HCT116 (cell line): Measurements from ENCODE around the gene ZNF3. TPM values are rescaled to one million over a fixed set of nuclear protein-coding genes. Genes with fewer than 3 reads are reported as not detected.

ENCODE experiments used
- ATAC-seq: fragments of 200-7000 bp; cut with Tn5 transposase; 2 replicates; pipeline ENCODE4 v1.9.1; 2020; ENCODE audit warnings: mild to moderate bottlenecking, moderate library complexity
- BruUV-seq: library from RNA; stranded (reverse); fragments of 400-500 nt; replicated peaks from 2 replicates; lab custom pipeline; 2021; lab: Mats Ljungman, UMichigan
- CTCF ChIA-PET: fragments of 300-600 bp; sonication (Branson Sonifier 250); formaldehyde crosslinking; loops from one replicate; lab custom pipeline; 2021; ENCODE audit warnings: antibody characterized with exemption; lab: Charles Lee
- POLR2A ChIA-PET: fragments of 300-600, 350-600 bp; sonication (Branson Sonifier 250); formaldehyde crosslinking; loops from one replicate; lab custom pipeline; 2021; ENCODE audit warnings: antibody characterized with exemption; lab: Charles Lee
- RAD21 ChIA-PET, 2 experiments: fragments of 300-600 bp; sonication (Branson Sonifier 250); formaldehyde crosslinking; loops; one replicate each; lab custom pipeline; 2023; ENCODE audit warnings: low total read pairs in 2 of 2; ENCODE audit not compliant: uncharacterized antibody in 2 of 2, unreplicated experiment in 2 of 2, low non-redundant PET in 1 of 2; lab: Charles Lee
- DNase-seq: peaks from one replicate; pipeline ENCODE4 v3.0.0-alpha.2; 2010; ENCODE audit warnings: low read depth, low spot score
- H2AFZ ChIP-seq: fragments of 200-600 bp; shearing (Covaris generic), sonication (generic); 2 replicates; pipeline ENCODE4 v1.6.1; 2017; ENCODE audit warnings: low read depth, mixed run types, mixed read lengths, antibody characterized with exemption, low read length; ENCODE audit not compliant: poor library complexity, severe bottlenecking
- H3K27ac ChIP-seq: 2 replicates; pipeline ENCODE4 v1.5.1; 2012; ENCODE audit warnings: low read depth, low read length
- H3K27me3 ChIP-seq: fragments of 200-600 bp; sonication (generic); 2 replicates; pipeline ENCODE4 v1.6.1; 2016; ENCODE audit warnings: mixed run types, low read length, mixed read lengths; ENCODE audit not compliant: insufficient read depth
- H3K36me3 ChIP-seq, 2 experiments: fragments of 200-500 bp in 1 of 2; fragments of 200-600 bp in 1 of 2; sonication (Bioruptor generic) in 1 of 2; sonication (generic) in 1 of 2; 2 replicates each; pipeline versions ENCODE4 v1.5.1 to v1.6.1; 2014 to 2016; ENCODE audit warnings: low read length in 2 of 2, inconsistent platforms in 1 of 2, mixed read lengths in 1 of 2, mixed run types in 1 of 2; ENCODE audit not compliant: insufficient read depth in 2 of 2, control insufficient read depth in 1 of 2
- H3K4me1 ChIP-seq, 2 experiments: fragments of 200-600 bp in 1 of 2; sonication (generic) in 1 of 2; 2 replicates each; pipeline versions ENCODE4 v1.5.1 to v1.6.1; 2012 to 2017; ENCODE audit warnings: low read length in 2 of 2, inconsistent platforms in 1 of 2, mild to moderate bottlenecking in 1 of 2, mixed read lengths in 1 of 2, mixed run types in 1 of 2, moderate library complexity in 1 of 2; ENCODE audit not compliant: insufficient read depth in 2 of 2, control insufficient read depth in 1 of 2
- H3K4me2 ChIP-seq: fragments of 200-600 bp; sonication (generic); 2 replicates; pipeline ENCODE4 v1.6.1; 2017; ENCODE audit warnings: mixed run types, low read length, mixed read lengths
- H3K4me3 ChIP-seq, 2 experiments: fragments of 200-600 bp in 1 of 2; sonication (generic) in 1 of 2; replicated peaks in 1 of 2; 2 replicates each; pipeline ENCODE4 v1.5.1; 2011 to 2016; ENCODE audit warnings: low read length in 2 of 2, control low read depth in 1 of 2, low read depth in 1 of 2, mild to moderate bottlenecking in 1 of 2, mixed read lengths in 1 of 2, mixed run types in 1 of 2
- H3K79me2 ChIP-seq: fragments of 200-600 bp; sonication (generic); 2 replicates; pipeline ENCODE4 v1.6.1; 2017; ENCODE audit warnings: mild to moderate bottlenecking, mixed run types, low read length, moderate library complexity, mixed read lengths; ENCODE audit not compliant: insufficient read depth
- H3K9ac ChIP-seq: fragments of 200-600 bp; sonication (generic); 2 replicates; pipeline ENCODE4 v1.6.1; 2016; ENCODE audit warnings: low read length, mixed read lengths
- H3K9me2 ChIP-seq: fragments of 200-600 bp; sonication (generic), shearing (Covaris generic); 2 replicates; pipeline ENCODE4 v1.6.1; 2017; ENCODE audit warnings: mixed run types, mild to moderate bottlenecking, moderate library complexity; ENCODE audit not compliant: insufficient read depth
- H3K9me3 ChIP-seq, 2 experiments: fragments of 200-500 bp in 1 of 2; fragments of 200-600 bp in 1 of 2; sonication (Bioruptor generic) in 1 of 2; sonication (generic) in 1 of 2; 2 replicates each; pipeline ENCODE4 v1.6.1; 2014 to 2017; ENCODE audit warnings: low read length in 2 of 2, mixed read lengths in 2 of 2, inconsistent platforms in 1 of 2, low read depth in 1 of 2, mild to moderate bottlenecking in 1 of 2, mixed run types in 1 of 2, moderate library complexity in 1 of 2; ENCODE audit not compliant: control insufficient read depth in 1 of 2, insufficient read depth in 1 of 2
- H4K20me1 ChIP-seq: fragments of 200-600 bp; sonication (generic), shearing (Covaris generic); 2 replicates; pipeline ENCODE4 v1.6.1; 2017; ENCODE audit warnings: mixed run types, mild to moderate bottlenecking, moderate library complexity; ENCODE audit not compliant: insufficient read depth
- ATF3 ChIP-seq: IDR thresholded peaks from 2 replicates; pipeline ENCODE4 v1.6.1; 2012
- CBX3 ChIP-seq: IDR thresholded peaks from 2 replicates; pipeline ENCODE4 v1.6.1; 2012; ENCODE audit warnings: low read depth
- CTCF ChIP-seq, 3 experiments: fragments of 200-600 bp in 1 of 3; sonication (generic) in 1 of 3; IDR thresholded peaks in 2 of 3; conservative IDR thresholded peaks in 1 of 3; 2 replicates each; pipeline ENCODE4 v1.5.1; 2012 to 2017; ENCODE audit warnings: low read depth in 2 of 3, low read length in 2 of 3, antibody characterized with exemption in 1 of 3, borderline replicate concordance in 1 of 3, control low read depth in 1 of 3, mild to moderate bottlenecking in 1 of 3, mixed read lengths in 1 of 3, mixed run types in 1 of 3, moderate library complexity in 1 of 3; ENCODE audit not compliant: insufficient read depth in 1 of 3
- EGR1 ChIP-seq: IDR thresholded peaks from 2 replicates; pipeline ENCODE4 v1.6.1; 2012; ENCODE audit warnings: low read depth
- ELF1 ChIP-seq: IDR thresholded peaks from 2 replicates; pipeline ENCODE4 v1.6.1; 2012; ENCODE audit warnings: low read depth, borderline replicate concordance
- EZH2 ChIP-seq: fragments of 200-600 bp; sonication (generic); IDR thresholded peaks from 2 replicates; pipeline ENCODE4 v1.6.1; 2017; ENCODE audit warnings: antibody characterized with exemption, mixed run types
- FOSL1 ChIP-seq: IDR thresholded peaks from 2 replicates; pipeline ENCODE4 v1.6.1; 2012; ENCODE audit warnings: low read depth
- POLR2AphosphoS5 ChIP-seq: IDR thresholded peaks from 2 replicates; pipeline ENCODE4 v1.6.1; 2011; ENCODE audit warnings: mild to moderate bottlenecking, low read depth, low read length, moderate library complexity
- REST ChIP-seq: IDR thresholded peaks from 2 replicates; pipeline ENCODE4 v1.6.1; 2012; ENCODE audit warnings: low read depth
- SP1 ChIP-seq: IDR thresholded peaks from 2 replicates; pipeline ENCODE4 v1.6.1; 2012; ENCODE audit warnings: low read depth
- SRF ChIP-seq: IDR thresholded peaks from 2 replicates; pipeline ENCODE4 v1.6.1; 2012; ENCODE audit warnings: low read depth
- ZBTB33 ChIP-seq: IDR thresholded peaks from 2 replicates; pipeline ENCODE4 v1.6.1; 2011; ENCODE audit warnings: mild to moderate bottlenecking, low read length, moderate library complexity; ENCODE audit not compliant: insufficient replicate concordance; ENCODE audit errors: extremely low read depth
- ZFX ChIP-seq: fragments of 450-650 bp; IDR thresholded peaks from 2 replicates; pipeline ENCODE4 v1.6.1; 2017
- intact Hi-C: fragments of 100-400 bp; cut with micrococcal nuclease; formaldehyde crosslinking; loops from 2 replicates; pipeline ENCODE4 v1.10.0; 2022
- total RNA-seq: library from RNA; stranded (reverse); gene quantifications from one replicate; pipeline ENCODE4 v1.2.1, GENCODE V29; 2021; ENCODE audit not compliant: unreplicated experiment

Gene ZNF3
- total RNA-seq, 1 experiment from 2014 or later = 28.2 TPM

DNA sequence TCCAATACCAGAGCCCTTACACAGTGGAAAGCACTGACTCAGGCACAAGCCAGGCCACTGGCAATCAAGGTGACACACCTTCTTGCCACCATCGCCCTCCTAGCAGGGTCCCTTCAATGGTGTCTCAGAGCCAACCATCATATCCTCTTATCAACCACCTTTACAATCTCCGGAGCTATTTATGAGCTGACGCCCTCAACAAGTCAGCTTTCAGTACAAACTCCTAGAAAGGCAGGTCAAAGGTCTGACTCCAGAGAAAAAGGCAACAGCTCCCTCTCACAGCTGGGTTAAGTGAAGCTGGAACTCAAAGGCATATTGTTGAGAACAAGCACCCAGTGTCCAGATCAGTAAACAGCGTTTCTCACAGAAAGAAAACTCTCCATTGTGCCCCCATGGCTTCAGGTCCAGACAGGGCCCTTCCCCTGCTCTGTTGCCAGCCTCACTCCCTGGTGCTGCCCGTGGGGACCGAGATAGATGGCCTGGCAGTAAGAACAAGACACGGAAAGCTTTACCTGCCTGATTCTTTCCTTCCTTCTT is 2.4 kb downstream of the ZNF3 start:
- DNase-seq = no peak
- Histone ChIP-seq H3K27me3 (no peaks in the 10 kb centered on the region), H3K27ac (no peak overlapping the region), H3K9ac (no peak overlapping the region), H3K9me2 (no peaks in the 10 kb centered on the region), H4K20me1 (no peaks in the 10 kb centered on the region), H2AFZ (no peak overlapping the region), H3K4me2 (no peak overlapping the region), H3K36me3 (peaks cover 40 to 54% of the 10 kb centered on the region in 2 experiments), H3K9me3 (no peaks in the 10 kb centered on the region; a peak in 1 of 4 replicates), H3K4me3 (no peak overlapping the region), H3K79me2 (peaks cover 60% of the 10 kb centered on the region), H3K4me1 (peaks cover 11 to 24% of the 10 kb centered on the region in 2 experiments)
- intact Hi-C loops = no loop called here
- no peak for ATAC-seq
- RAD21 ChIA-PET = no interaction called here
- POLR2A ChIA-PET = no interaction called here
- no peak for TF ChIP-seq CBX3
- no peak for TF ChIP-seq SRF
- TF ChIP-seq FOSL1 = no peak
- TF ChIP-seq CTCF (IDR thresholded peaks at IDR 0.05 in 2 of 3, conservative IDR thresholded peaks at IDR 0.05 in 1 of 3; ENCODE audit: borderline replicate concordance in 1 of 3, insufficient read depth in 1 of 3, low read depth in 2 of 3, low read length in 2 of 3) = no peak
- no peak for TF ChIP-seq SP1
- no peak for TF ChIP-seq EZH2
- TF ChIP-seq ATF3 = no peak
- no peak for TF ChIP-seq REST
- TF ChIP-seq ZFX = no peak
- TF ChIP-seq ZBTB33 = no peak
- no peak for TF ChIP-seq EGR1
- no peak for TF ChIP-seq ELF1
- TF ChIP-seq POLR2AphosphoS5 = no peak
- CTCF ChIA-PET = no interaction called here
- no TSS peak for BruUV-seq
